Endothelial cell of umbilical vein (primary cell): ENCODE measurements around the gene ABCC1. TPM values are rescaled to one million over a fixed set of nuclear protein-coding genes. Genes with fewer than 3 reads are reported as not detected.

ENCODE experiments used
- BruUV-seq: library from RNA; stranded (reverse); fragments of 400-500 nt; replicated peaks from 2 replicates; lab custom pipeline; 2021; lab: Mats Ljungman, UMichigan
- CTCF ChIA-PET: fragments of 300-600, 350-600 bp; sonication (Branson Sonifier 250); formaldehyde crosslinking; loops from one replicate; lab custom pipeline; 2021; ENCODE audit warnings: antibody characterized with exemption, inconsistent platforms; lab: Charles Lee
- POLR2A ChIA-PET: fragments of 300-600, 350-600 bp; sonication (Branson Sonifier 250); formaldehyde crosslinking; loops from one replicate; lab custom pipeline; 2021; ENCODE audit warnings: antibody characterized with exemption, inconsistent platforms; lab: Charles Lee
- DNase-seq: peaks from one replicate; pipeline ENCODE4 v3.0.0-alpha.2; 2011; ENCODE audit warnings: low read depth, low spot score
- FAIRE-seq: peaks from 2 replicates; lab custom pipeline; 2011; peaks lifted over from hg19 to GRCh38; lab: Jason Lieb, UNC
- H2AFZ ChIP-seq: 2 replicates; pipeline ENCODE4 v1.6.0; 2012; ENCODE audit warnings: low read depth, low read length, control low read depth, inconsistent platforms
- H3K27ac ChIP-seq: 2 replicates; pipeline ENCODE4 v1.5.1; 2011; ENCODE audit warnings: low read depth, mild to moderate bottlenecking, control low read depth, low read length, moderate library complexity; ENCODE audit not compliant: insufficient read depth
- H3K27me3 ChIP-seq, 2 experiments: 2 replicates each; pipeline versions ENCODE4 v1.6.0 to v1.6.1; 2011; ENCODE audit warnings: low read length in 2 of 2, mixed read lengths in 1 of 2; ENCODE audit not compliant: control insufficient read depth in 2 of 2, insufficient read depth in 2 of 2
- H3K36me3 ChIP-seq, 2 experiments: 2 replicates in 1 of 2; 3 replicates in 1 of 2; pipeline ENCODE4 v1.5.1; 2011; ENCODE audit warnings: low read length in 2 of 2, mild to moderate bottlenecking in 1 of 2, moderate library complexity in 1 of 2; ENCODE audit not compliant: control insufficient read depth in 2 of 2, insufficient read depth in 2 of 2; ENCODE audit errors: extremely low read depth in 1 of 2
- H3K4me1 ChIP-seq: 3 replicates; pipeline ENCODE4 v1.5.1; 2011; ENCODE audit warnings: mild to moderate bottlenecking, low read length; ENCODE audit not compliant: control insufficient read depth, insufficient read depth; ENCODE audit errors: extremely low read depth
- H3K4me2 ChIP-seq: 2 replicates; pipeline ENCODE4 v1.6.1; 2011; ENCODE audit warnings: low read length, control low read depth, mixed read lengths; ENCODE audit not compliant: insufficient read depth
- H3K4me3 ChIP-seq, 3 experiments: fragments of 200-600 bp in 1 of 3; sonication (generic), shearing (Covaris generic) in 1 of 3; replicated peaks in 1 of 3; 2 replicates each; pipeline ENCODE4 v1.5.1; 2011 to 2016; ENCODE audit warnings: control low read depth in 3 of 3, low read length in 3 of 3, mild to moderate bottlenecking in 2 of 3, inconsistent platforms in 1 of 3, low read depth in 1 of 3, moderate library complexity in 1 of 3; ENCODE audit not compliant: insufficient read depth in 1 of 3
- H3K79me2 ChIP-seq: 2 replicates; pipeline ENCODE4 v1.6.0; 2012; ENCODE audit warnings: low read length, inconsistent platforms; ENCODE audit not compliant: control insufficient read depth, insufficient read depth
- H3K9ac ChIP-seq: replicated peaks from 2 replicates; pipeline ENCODE3; 2011; ENCODE audit warnings: low read length, control low read depth; ENCODE audit not compliant: insufficient read depth; ENCODE audit errors: extremely low read depth
- H3K9me1 ChIP-seq: replicated peaks from 3 replicates; pipeline ENCODE4 v1.6.0; 2011; ENCODE audit warnings: mild to moderate bottlenecking, low read length; ENCODE audit not compliant: control insufficient read depth, insufficient read depth; ENCODE audit errors: extremely low read depth
- H3K9me3 ChIP-seq: replicated peaks from 2 replicates; pipeline ENCODE4 v1.5.1; 2012; ENCODE audit warnings: low read length, inconsistent platforms; ENCODE audit not compliant: control insufficient read depth, insufficient read depth
- H4K20me1 ChIP-seq: replicated peaks from 2 replicates; pipeline ENCODE3; 2011; ENCODE audit warnings: mild to moderate bottlenecking, low read length; ENCODE audit not compliant: control insufficient read depth, insufficient read depth; ENCODE audit errors: extremely low read depth
- CTCF ChIP-seq, 2 donors: IDR thresholded peaks; 1 replicate in 1 of 2; 2 replicates in 1 of 2; pipeline ENCODE4 v1.5.1; 2011; ENCODE audit warnings: low read length in 2 of 2, mild to moderate bottlenecking in 2 of 2, moderate library complexity in 2 of 2, control low read depth in 1 of 2, inconsistent platforms in 1 of 2, low read depth in 1 of 2; ENCODE audit not compliant: insufficient read depth in 1 of 2; ENCODE audit errors: extremely low read depth in 1 of 2
- EZH2 ChIP-seq: IDR thresholded peaks from 2 replicates; pipeline ENCODE4 v1.6.1; 2012; ENCODE audit warnings: borderline replicate concordance, low read depth, mild to moderate bottlenecking, moderate library complexity, low read length, inconsistent platforms; ENCODE audit not compliant: severe bottlenecking
- FOS ChIP-seq: IDR thresholded peaks from 2 replicates; pipeline ENCODE4 v1.6.1; 2011; ENCODE audit warnings: mild to moderate bottlenecking, low read length, moderate library complexity, borderline replicate concordance; ENCODE audit not compliant: insufficient read depth
- GATA2 ChIP-seq: IDR thresholded peaks from 2 replicates; pipeline ENCODE4 v1.7.0; 2011; ENCODE audit warnings: low read depth, mild to moderate bottlenecking, moderate library complexity, mixed read lengths, low read length; ENCODE audit not compliant: insufficient read length, insufficient read depth
- JUN ChIP-seq: IDR thresholded peaks from 2 replicates; pipeline ENCODE4 v1.6.1; 2011; ENCODE audit warnings: borderline replicate concordance, low read depth; ENCODE audit not compliant: insufficient read length, insufficient read depth
- MAX ChIP-seq: IDR thresholded peaks from 2 replicates; pipeline ENCODE4 v1.6.1; 2011; ENCODE audit not compliant: insufficient read depth, insufficient read length
- MYC ChIP-seq: IDR thresholded peaks from one replicate; pipeline ENCODE4 v1.6.1; 2011; ENCODE audit warnings: mild to moderate bottlenecking, low read depth, low read length
- POLR2A ChIP-seq: IDR thresholded peaks from 2 replicates; pipeline ENCODE4 v1.6.1; 2012; ENCODE audit warnings: low read depth, mild to moderate bottlenecking, control low read depth, low read length
- POLR2AphosphoS5 ChIP-seq: IDR thresholded peaks from 2 replicates; pipeline ENCODE4 v1.6.1; 2012; ENCODE audit warnings: low read depth, mild to moderate bottlenecking, control low read depth, low read length, moderate library complexity; ENCODE audit not compliant: insufficient read depth
- dilution Hi-C: fragments of 300-500 bp; cut with MboI; formaldehyde crosslinking; loops from one replicate; pipeline ENCODE4 v1.15.0; 2019; ENCODE audit warnings: low sequenced_read_pairs; ENCODE audit not compliant: extremely low pct_ligation_motif_present
- intact Hi-C: fragments of 100-400 bp; cut with micrococcal nuclease; formaldehyde crosslinking; loops from one replicate; pipeline ENCODE4 v1.10.0; 2022
- polyA plus RNA-seq, 4 experiments: library from polyadenylated mRNA; depleted of rRNA in 3 of 4; stranded (reverse) in 3 of 4; unstranded in 1 of 4; fragments of >200 nt; gene quantifications; 2 replicates each; pipeline versions ENCODE4 v1.2.1 to v1.2.3, GENCODE V29; 2011 to 2012; ENCODE audit warnings: missing spikeins in 1 of 4
- total RNA-seq: library from RNA; stranded (reverse); gene quantifications from 2 replicates; pipeline ENCODE4 v1.2.3, GENCODE V29; 2021

The ABCC1 gene
- total and polyA plus RNA-seq, 2 donors (not counting 3 experiments of a cell fraction or from before 2014, with no cell fraction given): 46.1 to 89.2 TPM

DNA sequence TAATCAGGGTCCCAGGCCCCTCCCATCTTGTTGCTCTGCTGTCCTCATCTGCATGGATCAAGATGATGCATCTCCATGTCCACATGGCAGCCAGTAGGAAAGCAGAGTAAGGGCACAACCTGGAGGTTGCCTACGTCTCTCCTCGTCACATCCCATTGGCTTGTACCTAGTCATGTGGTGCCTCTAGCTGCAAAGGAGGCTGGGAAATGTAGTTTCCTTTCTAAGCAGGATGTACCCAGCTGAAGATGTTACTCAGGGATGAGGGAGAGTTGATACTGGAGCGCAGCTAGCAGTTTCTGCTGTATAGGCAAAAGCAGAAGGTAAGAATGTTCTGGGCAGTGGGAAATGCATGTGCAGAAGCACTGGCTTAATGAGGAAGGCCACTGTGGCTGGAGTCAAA, 20.8 kb downstream of the ABCC1 start:
- peaks cover 15% of the 10 kb centered on the region for H3K4me1 ChIP-seq
- peaks cover 98% of the 10 kb centered on the region for H3K79me2 ChIP-seq
- H3K27ac ChIP-seq: no peak overlapping the region
- no peaks in the 10 kb centered on the region for H3K9me3 ChIP-seq
- H4K20me1 ChIP-seq: no peaks in the 10 kb centered on the region
- no peaks in the 10 kb centered on the region for H3K27me3 ChIP-seq
- ChIA-PET POLR2A (no interaction called here), CTCF (interaction anchor here (0.7 to 1.9 kb wide), 3 partner anchors 10 to 13 kb away, joined by 3 to 4 read pairs (median 3); no protein-coding TSS in a partner anchor)
- no TSS peak for BruUV-seq
- H3K36me3 ChIP-seq: peaks cover 0 to 3% of the 10 kb centered on the region in 2 experiments
- no peak for TF ChIP-seq FOS
- FAIRE-seq (no peak), DNase-seq (no peak)
- H3K4me3 ChIP-seq: no peak overlapping the region
- H3K9ac ChIP-seq: no peak overlapping the region
- dilution Hi-C loops (no loop called here), intact Hi-C loops (no loop called here)
- H3K9me1 ChIP-seq: no peaks in the 10 kb centered on the region
- H3K4me2 ChIP-seq: no peak overlapping the region
- no peak overlapping the region for H2AFZ ChIP-seq

DNA sequence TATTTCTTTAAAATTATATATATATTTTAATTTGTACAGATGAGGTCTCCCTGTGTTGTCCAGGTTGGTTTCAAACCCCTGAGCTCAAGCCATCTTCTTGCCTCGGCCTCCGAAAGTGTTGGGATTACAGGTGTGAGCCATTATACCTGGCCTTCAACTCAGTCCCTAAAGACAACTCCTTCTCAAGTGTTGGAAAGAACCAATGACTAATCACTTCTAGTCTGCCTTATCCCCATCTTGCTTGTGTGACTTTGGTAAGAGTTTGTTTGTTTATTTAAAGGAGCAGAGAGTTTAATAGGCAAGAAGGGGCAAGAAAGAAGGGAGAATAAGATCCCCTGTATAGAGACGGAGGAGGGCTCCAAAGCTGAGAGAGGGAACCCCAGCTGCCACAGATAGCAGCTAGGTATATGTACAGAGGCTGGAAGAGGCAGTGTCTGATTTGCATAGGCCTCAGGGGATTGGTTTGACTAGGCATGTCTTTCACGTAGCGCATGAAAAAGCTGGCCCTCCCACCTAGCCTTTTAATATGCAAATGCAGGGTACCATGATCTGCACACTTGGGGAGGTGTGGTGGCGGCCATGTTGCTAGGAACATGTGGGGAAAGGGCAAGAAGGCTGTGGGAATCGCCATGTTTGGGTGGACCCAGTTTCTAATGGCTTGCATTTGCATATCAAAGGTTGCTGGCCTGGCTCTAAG, 21.5 kb downstream of the ABCC1 start:
- intact Hi-C loops (no loop called here), dilution Hi-C loops (no loop called here)
- CTCF ChIA-PET: interaction anchor here (1.2 kb wide), 1 partner anchor 10 kb away, joined by 3 read pairs; no protein-coding TSS in a partner anchor
- H3K27ac ChIP-seq: no peak overlapping the region
- H3K4me3 ChIP-seq: no peak overlapping the region
- peaks cover 0 to 3% of the 10 kb centered on the region in 2 experiments for H3K36me3 ChIP-seq
- no peaks in the 10 kb centered on the region for H4K20me1 ChIP-seq
- no peak overlapping the region for H2AFZ ChIP-seq
- no peaks in the 10 kb centered on the region for H3K9me3 ChIP-seq
- H3K4me2 ChIP-seq: no peak overlapping the region
- no peak for TF ChIP-seq JUN
- TF ChIP-seq FOS: no peak
- no peak for TF ChIP-seq EZH2
- no peak for TF ChIP-seq GATA2
- TF ChIP-seq CTCF (IDR thresholded peaks at IDR 0.05; ENCODE audit: extremely low read depth in 1 of 2, insufficient read depth in 1 of 2, low read depth in 1 of 2, low read length in 2 of 2): no peak
- TF ChIP-seq MYC: no peak
- no peak for TF ChIP-seq POLR2AphosphoS5
- no peak for TF ChIP-seq POLR2A
- TF ChIP-seq MAX: no peak
- no TSS peak for BruUV-seq
- no peak for DNase-seq
- POLR2A ChIA-PET: no interaction called here
- peaks cover 12% of the 10 kb centered on the region for H3K4me1 ChIP-seq
- no peaks in the 10 kb centered on the region for H3K27me3 ChIP-seq
- no peaks in the 10 kb centered on the region for H3K9me1 ChIP-seq
- no peak overlapping the region for H3K9ac ChIP-seq
- FAIRE-seq: no peak
- peaks cover 99% of the 10 kb centered on the region for H3K79me2 ChIP-seq
